OCI-LY7 (cell line): ENCODE measurements around the gene CCDC134. TPM values are rescaled to one million over a fixed set of nuclear protein-coding genes. Genes with fewer than 3 reads are reported as not detected.

Source experiments
- BruUV-seq: library from RNA; stranded (reverse); fragments of 400-500 nt; replicated peaks from 2 replicates; lab custom pipeline; 2021; lab: Mats Ljungman, UMichigan
- CTCF ChIA-PET: fragments of 300-600 bp; sonication (Branson Sonifier 250); formaldehyde crosslinking; loops from one replicate; lab custom pipeline; 2022; ENCODE audit warnings: antibody characterized with exemption; ENCODE audit not compliant: unreplicated experiment; lab: Charles Lee
- POLR2A ChIA-PET: fragments of 300-600 bp; sonication (Branson Sonifier 250); formaldehyde crosslinking; loops from one replicate; lab custom pipeline; 2022; ENCODE audit warnings: antibody characterized with exemption; lab: Charles Lee
- DNase-seq: peaks from one replicate; pipeline ENCODE4 v3.0.0-alpha.2; 2015; ENCODE audit warnings: low spot score
- H2AFZ ChIP-seq: fragments of 200-600 bp; sonication (generic), shearing (Covaris generic); 2 replicates; pipeline ENCODE4 v1.6.1; 2014; ENCODE audit warnings: mild to moderate bottlenecking, antibody characterized with exemption, low read length, moderate library complexity
- H3K27ac ChIP-seq: fragments of 200-600 bp; sonication (generic); 2 replicates; pipeline ENCODE4 v1.5.1; 2014; ENCODE audit warnings: mixed run types, low read depth, mild to moderate bottlenecking, moderate library complexity, low read length, inconsistent platforms; ENCODE audit not compliant: poor library complexity, severe bottlenecking
- H3K36me3 ChIP-seq: fragments of 200-600 bp; sonication (generic); 2 replicates; pipeline ENCODE4 v1.6.1; 2014; ENCODE audit warnings: mild to moderate bottlenecking, antibody characterized with exemption, low read length, moderate library complexity, mixed read lengths; ENCODE audit not compliant: insufficient read depth
- H3K4me1 ChIP-seq: fragments of 200-600 bp; sonication (generic); 2 replicates; pipeline ENCODE4 v1.5.1; 2014; ENCODE audit warnings: mild to moderate bottlenecking, low read length; ENCODE audit not compliant: insufficient read depth, poor library complexity, severe bottlenecking
- H3K4me2 ChIP-seq: fragments of 200-600 bp; sonication (generic); 2 replicates; pipeline ENCODE4 v1.6.1; 2014; ENCODE audit warnings: mild to moderate bottlenecking, low read length
- H3K4me3 ChIP-seq: fragments of 200-600 bp; sonication (generic); 2 replicates; pipeline ENCODE4 v1.5.1; 2014; ENCODE audit warnings: mild to moderate bottlenecking, low read depth, low read length; ENCODE audit not compliant: poor library complexity, severe bottlenecking
- H3K79me2 ChIP-seq: fragments of 200-600 bp; sonication (generic); 2 replicates; pipeline ENCODE4 v1.6.1; 2016; ENCODE audit warnings: low read depth, mild to moderate bottlenecking, low read length, moderate library complexity, mixed read lengths; ENCODE audit not compliant: insufficient read depth
- H3K9me2 ChIP-seq: fragments of 200-600 bp; sonication (generic); 2 replicates; pipeline ENCODE4 v1.6.1; 2016; ENCODE audit warnings: mild to moderate bottlenecking, low read length, mixed read lengths; ENCODE audit not compliant: insufficient read depth
- H3K9me3 ChIP-seq: fragments of 200-600 bp; sonication (generic); 2 replicates; pipeline ENCODE4 v1.6.1; 2014; ENCODE audit warnings: mild to moderate bottlenecking, mixed run types, low read length, mixed read lengths
- H4K20me1 ChIP-seq: fragments of 200-600 bp; sonication (generic); 2 replicates; pipeline ENCODE4 v1.6.1; 2014; ENCODE audit warnings: mild to moderate bottlenecking, antibody characterized with exemption, low read length, moderate library complexity, mixed read lengths; ENCODE audit not compliant: insufficient read depth
- CTCF ChIP-seq: fragments of 200-600 bp; sonication (generic); conservative IDR thresholded peaks from 2 replicates; pipeline ENCODE4 v1.5.1; 2014; ENCODE audit warnings: mild to moderate bottlenecking, antibody characterized with exemption, low read length, moderate library complexity, mixed read lengths
- EZH2phosphoT487 ChIP-seq: fragments of 200-600 bp; sonication (generic); IDR thresholded peaks from 2 replicates; pipeline ENCODE4 v1.6.1; 2018; ENCODE audit warnings: low read depth, borderline replicate concordance, mild to moderate bottlenecking, mixed run types, antibody characterized with exemption, low read length, moderate library complexity, mixed read lengths
- intact Hi-C: fragments of 100-400 bp; cut with micrococcal nuclease; formaldehyde crosslinking; loops from one replicate; pipeline ENCODE4 v1.10.0; 2022; ENCODE audit not compliant: unreplicated experiment
- total RNA-seq, 2 experiments: library from RNA; depleted of rRNA in 1 of 2; stranded (reverse); fragments of >200 nt in 1 of 2; shearing (Covaris generic) in 1 of 2; gene quantifications; 2 replicates each; pipeline ENCODE4 v1.2.3, GENCODE V29; 2014 to 2022

CCDC134 gene
- total RNA-seq, 2 experiments from 2014 or later, result 17.3 to 23.8 TPM

GRCh38 chr22:41753984-41754383 lies 46.5 kb upstream of the CCDC134 start:
- Histone ChIP-seq H2AFZ (no peak overlapping the region), H3K4me1 (peaks cover 15% of the 10 kb centered on the region), H3K9me3 (no peaks in the 10 kb centered on the region), H3K4me2 (no peak overlapping the region), H3K79me2 (no peaks in the 10 kb centered on the region), H3K9me2 (no peaks in the 10 kb centered on the region), H4K20me1 (no peaks in the 10 kb centered on the region), H3K4me3 (no peak overlapping the region), H3K27ac (no peak overlapping the region), H3K36me3 (no peaks in the 10 kb centered on the region)
- ChIA-PET CTCF (no interaction called here), POLR2A (no interaction called here)
- no TSS peak for BruUV-seq
- DNase-seq, result no peak
- TF ChIP-seq CTCF (no peak), EZH2phosphoT487 (no peak)
- intact Hi-C loops, result no loop called here

GRCh38 chr22:41757502-41757901 lies 43.0 kb upstream of the CCDC134 start:
- intact Hi-C loops, result no loop called here
- ChIA-PET CTCF (no interaction called here), POLR2A (no interaction called here)
- no peak overlapping the region for H3K4me2 ChIP-seq
- no peaks in the 10 kb centered on the region for H3K9me3 ChIP-seq
- H2AFZ ChIP-seq, result no peak overlapping the region
- no peak for TF ChIP-seq CTCF
- TF ChIP-seq EZH2phosphoT487, result no peak
- no peaks in the 10 kb centered on the region for H3K79me2 ChIP-seq
- no peak overlapping the region for H3K27ac ChIP-seq
- H3K4me3 ChIP-seq, result no peak overlapping the region
- H3K4me1 ChIP-seq, result peaks cover 8% of the 10 kb centered on the region
- no peaks in the 10 kb centered on the region for H3K9me2 ChIP-seq
- no TSS peak for BruUV-seq
- H3K36me3 ChIP-seq, result no peaks in the 10 kb centered on the region
- no peaks in the 10 kb centered on the region for H4K20me1 ChIP-seq
- no peak for DNase-seq

- DNase-seq, result no peak
- Histone ChIP-seq H4K20me1 (no peaks in the 10 kb centered on the region), H3K79me2 (no peaks in the 10 kb centered on the region), H3K27ac (no peak overlapping the region), H3K4me2 (no peak overlapping the region), H3K4me3 (no peak overlapping the region), H3K9me3 (no peaks in the 10 kb centered on the region), H3K9me2 (no peaks in the 10 kb centered on the region), H3K4me1 (peaks cover 2% of the 10 kb centered on the region), H3K36me3 (no peaks in the 10 kb centered on the region), H2AFZ (no peak overlapping the region)
- no peak for TF ChIP-seq EZH2phosphoT487
- TF ChIP-seq CTCF, result no peak
- ChIA-PET CTCF (no interaction called here), POLR2A (no interaction called here)
- BruUV-seq, result no TSS peak
- intact Hi-C loops, result no loop called here
These were observed 42.2 kb upstream of the CCDC134 start for GRCh38 chr22:41758231-41758630.
